Liver (tissue), 9 donors: Measurements from ENCODE around the gene MOCS3. TPM values are rescaled to one million over a fixed set of nuclear protein-coding genes. Genes with fewer than 3 reads are reported as not detected.

ENCODE experiments used
- DNase-seq: peaks from one replicate; pipeline ENCODE4 v3.0.0-alpha.2; 2017; ENCODE audit warnings: low spot score
- H3K27ac ChIP-seq, 2 donors: one replicate each; pipeline ENCODE4 v1.7.0; 2013; ENCODE audit warnings: inconsistent platforms in 2 of 2, low read length in 2 of 2, control low read depth in 1 of 2, low read depth in 1 of 2, mild to moderate bottlenecking in 1 of 2
- H3K27me3 ChIP-seq, 4 donors: one replicate each; pipeline versions ENCODE4 v1.6.1 to v1.7.0; 2013; ENCODE audit warnings: low read length in 3 of 4, inconsistent platforms in 1 of 4, mild to moderate bottlenecking in 1 of 4, moderate library complexity in 1 of 4; ENCODE audit not compliant: control insufficient read depth in 4 of 4, insufficient read depth in 4 of 4
- H3K36me3 ChIP-seq, 4 donors: one replicate each; pipeline versions ENCODE4 v1.6.1 to v1.7.0; 2013; ENCODE audit warnings: low read length in 3 of 4, mild to moderate bottlenecking in 3 of 4, low read depth in 1 of 4, moderate library complexity in 1 of 4; ENCODE audit not compliant: control insufficient read depth in 4 of 4, insufficient read depth in 3 of 4
- H3K4me1 ChIP-seq, 4 donors: one replicate each; pipeline versions ENCODE4 v1.6.1 to v1.7.0; 2013; ENCODE audit warnings: low read length in 3 of 4, mild to moderate bottlenecking in 3 of 4, moderate library complexity in 1 of 4; ENCODE audit not compliant: control insufficient read depth in 4 of 4, insufficient read depth in 4 of 4
- H3K4me3 ChIP-seq, 3 donors: one replicate each; pipeline versions ENCODE4 v1.6.1 to v1.7.0; 2013; ENCODE audit warnings: low read length in 3 of 3, control low read depth in 1 of 3, low read depth in 1 of 3, mild to moderate bottlenecking in 1 of 3
- H3K9ac ChIP-seq, 2 donors: one replicate each; pipeline ENCODE4 v1.7.0; 2013; ENCODE audit warnings: low read length in 2 of 2, mild to moderate bottlenecking in 2 of 2, moderate library complexity in 2 of 2, control low read depth in 1 of 2, low read depth in 1 of 2
- H3K9me3 ChIP-seq, 4 donors: one replicate each; pipeline versions ENCODE4 v1.6.1 to v1.7.0; 2013; ENCODE audit warnings: low read length in 3 of 4; ENCODE audit not compliant: control insufficient read depth in 4 of 4
- ATF3 ChIP-seq: IDR thresholded peaks from 2 replicates; pipeline ENCODE4 v1.6.1; 2016; ENCODE audit warnings: antibody characterized with exemption
- CTCF ChIP-seq: fragments of 150-350 bp; IDR thresholded peaks from 2 replicates; pipeline ENCODE4 v1.5.1; 2017; ENCODE audit warnings: improper control_type of control experiment, low read depth, low read length; ENCODE audit not compliant: missing input control
- EGR1 ChIP-seq, 2 donors: IDR thresholded peaks; 2 replicates each; pipeline ENCODE4 v1.6.1; 2016 to 2018; ENCODE audit warnings: antibody characterized with exemption in 2 of 2, low read depth in 2 of 2
- FOXA1 ChIP-seq: IDR thresholded peaks from 2 replicates; pipeline ENCODE4 v1.6.1; 2016; ENCODE audit warnings: antibody characterized with exemption
- FOXA2 ChIP-seq: IDR thresholded peaks from 2 replicates; pipeline ENCODE4 v1.6.1; 2016; ENCODE audit warnings: antibody characterized with exemption
- GABPA ChIP-seq, 2 donors: IDR thresholded peaks in 1 of 2; conservative IDR thresholded peaks in 1 of 2; 2 replicates each; pipeline ENCODE4 v1.6.1; 2016; ENCODE audit warnings: antibody characterized with exemption in 2 of 2, mild to moderate bottlenecking in 1 of 2, moderate library complexity in 1 of 2
- HNF4A ChIP-seq, 2 donors: conservative IDR thresholded peaks; 2 replicates each; pipeline ENCODE4 v1.6.1; 2016; ENCODE audit warnings: antibody characterized with exemption in 2 of 2, mild to moderate bottlenecking in 2 of 2
- HNF4G ChIP-seq: IDR thresholded peaks from 2 replicates; pipeline ENCODE4 v1.6.1; 2016; ENCODE audit warnings: antibody characterized with exemption
- JUND ChIP-seq, 2 donors: IDR thresholded peaks; 2 replicates each; pipeline ENCODE4 v1.6.1; 2016; ENCODE audit warnings: antibody characterized with exemption in 2 of 2
- MAX ChIP-seq: IDR thresholded peaks from 2 replicates; pipeline ENCODE4 v1.6.1; 2016; ENCODE audit warnings: antibody characterized with exemption
- NR2F2 ChIP-seq: IDR thresholded peaks from 2 replicates; pipeline ENCODE4 v1.6.1; 2016; ENCODE audit warnings: antibody characterized with exemption
- RAD21 ChIP-seq, 2 donors: IDR thresholded peaks; 2 replicates each; pipeline ENCODE4 v1.6.1; 2016; ENCODE audit warnings: antibody characterized with exemption in 2 of 2, mild to moderate bottlenecking in 2 of 2
- RXRA ChIP-seq, 2 donors: IDR thresholded peaks; 2 replicates each; pipeline ENCODE4 v1.6.1; 2017 to 2018; ENCODE audit warnings: antibody characterized with exemption in 2 of 2, mild to moderate bottlenecking in 1 of 2
- SP1 ChIP-seq: IDR thresholded peaks from 2 replicates; pipeline ENCODE4 v1.6.1; 2018; ENCODE audit warnings: antibody characterized with exemption, mild to moderate bottlenecking
- TAF1 ChIP-seq: conservative IDR thresholded peaks from 2 replicates; pipeline ENCODE4 v1.6.1; 2016; ENCODE audit warnings: antibody characterized with exemption, mild to moderate bottlenecking
- YY1 ChIP-seq: IDR thresholded peaks from 2 replicates; pipeline ENCODE4 v1.6.1; 2016; ENCODE audit warnings: antibody characterized with exemption, mild to moderate bottlenecking
- WGBS: extraction: QIAGEN DNeasy Blood & Tissue Kit; methylation state at CpG from one replicate; pipeline ENCODE4 v1.1.7; 2013; 5-methylcytosine and 5-hydroxymethylcytosine counted together
- polyA plus RNA-seq, 2 donors: library from polyadenylated mRNA; stranded (reverse) in 1 of 2; unstranded in 1 of 2; fragments of 200-250 nt in 1 of 2; fragments of >200 nt in 1 of 2; fragmentation: Nextera tagmentation in 1 of 2; extraction: Ambion mirVana in 1 of 2; gene quantifications; one replicate each; pipeline versions ENCODE4 v1.2.1 to v1.2.3, GENCODE V29; 2013 to 2015
- total RNA-seq, 2 donors: library from RNA; depleted of rRNA; stranded (reverse); fragments of >200 nt; gene quantifications; one replicate each; pipeline ENCODE4 v1.2.3, GENCODE V29; 2014
- TF ChIP-seq, protein P1 (sequence below): IDR thresholded peaks from 2 replicates; pipeline ENCODE4 v1.6.1; 2016; ENCODE audit warnings: antibody characterized with exemption, mild to moderate bottlenecking
- TF ChIP-seq, protein P2 (sequence below): IDR thresholded peaks from 2 replicates; pipeline ENCODE4 v1.6.1; 2016; ENCODE audit warnings: antibody characterized with exemption
- donor health status: healthy.
- donor health status: healthy.
- donor health status: healthy.
- donor health status: healthy.
- donor health status: healthy.

The MOCS3 gene
- total and polyA plus RNA-seq, 4 donors, result 1.7 to 4.3 (median 3.2) TPM

DNA sequence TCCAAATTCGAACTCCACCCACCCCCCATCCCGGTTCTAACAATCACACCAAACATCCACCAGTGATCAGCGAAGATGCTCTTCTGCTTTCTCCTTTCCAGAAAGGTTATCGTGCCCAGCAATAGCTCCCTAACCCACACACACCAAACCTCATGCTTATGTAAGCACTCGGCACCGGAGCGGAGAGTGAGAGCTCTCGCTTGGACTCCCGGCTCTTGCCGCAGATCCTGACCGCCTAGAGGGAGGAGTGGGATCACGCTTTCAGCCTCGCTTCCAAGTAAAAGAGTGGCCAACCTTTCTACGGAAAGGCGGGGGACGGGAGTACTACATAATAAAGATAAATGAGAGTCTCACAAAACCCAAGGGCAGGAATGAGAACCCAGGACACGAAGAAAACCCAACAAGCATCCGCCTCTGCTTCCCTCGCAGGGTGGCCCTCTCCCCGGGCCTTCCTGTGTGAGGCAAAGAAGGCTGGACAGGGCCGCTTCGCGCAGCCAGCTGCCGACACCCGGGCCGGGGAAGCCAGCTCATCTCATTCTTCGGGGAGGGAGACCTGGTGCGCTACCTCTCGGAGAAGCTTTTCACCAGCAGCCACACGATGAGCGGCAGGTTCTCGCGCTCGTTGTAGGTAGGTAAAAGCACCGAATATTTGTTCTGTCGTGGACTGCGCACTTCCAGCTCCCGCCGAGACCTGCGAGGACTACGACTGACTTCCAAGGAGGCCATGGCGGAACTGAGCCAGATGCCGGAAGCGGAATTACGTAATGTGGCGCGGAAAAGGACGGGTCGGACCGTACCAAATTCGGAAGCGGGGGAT is 612 bp upstream of the MOCS3 start, which contains the start of gene DPM1:
Gene DPM1, minus strand, starts transcription at position 735 of the 817 bp plus-strand sequence. Its CDS starts 9 bp downstream, at position 726.
- peak; percentile 89 for DNase-seq
- Histone ChIP-seq H3K36me3 (peaks cover 5 to 16% (median 10%) of the 10 kb centered on the region in 4 donors), H3K27ac (peak within 1 kb of the TSS; percentile 75 to 91), H3K27me3 (no peaks in the 10 kb centered on the region), H3K9me3 (peaks cover 0 to 3% (median 0%) of the 10 kb centered on the region in 4 donors), H3K9ac (peak within 1 kb of the TSS; percentile 57 to 92), H3K4me1 (peaks cover 8 to 42% (median 30%) of the 10 kb centered on the region in 4 donors), H3K4me3 (peak within 1 kb of the TSS; percentile 76 to 97 (median 97))
- TF ChIP-seq FOXA1, result no peak
- TF ChIP-seq HNF4A (conservative IDR thresholded peaks at IDR 0.05), result no peak
- TF ChIP-seq EGR1 (IDR thresholded peaks at IDR 0.05; ENCODE audit: low read depth in 2 of 2), result peak; percentile 81 to 87
- TF ChIP-seq HNF4G, result no peak
- peak; percentile 100 for TF ChIP-seq TAF1
- no peak for TF ChIP-seq JUND (IDR thresholded peaks at IDR 0.05)
- no peak for TF ChIP-seq MAX
- peak; percentile 95 for TF ChIP-seq YY1
- TF ChIP-seq SP1, result no peak
- TF ChIP-seq RAD21 (IDR thresholded peaks at IDR 0.05), result peak; percentile 8 to 25
- no peak for TF ChIP-seq CTCF
- TF ChIP-seq NR2F2, result no peak
- no peak for TF ChIP-seq GABPA (IDR thresholded peaks at IDR 0.05 in 1 of 2, conservative IDR thresholded peaks at IDR 0.05 in 1 of 2)
- TF ChIP-seq, protein P1, sequence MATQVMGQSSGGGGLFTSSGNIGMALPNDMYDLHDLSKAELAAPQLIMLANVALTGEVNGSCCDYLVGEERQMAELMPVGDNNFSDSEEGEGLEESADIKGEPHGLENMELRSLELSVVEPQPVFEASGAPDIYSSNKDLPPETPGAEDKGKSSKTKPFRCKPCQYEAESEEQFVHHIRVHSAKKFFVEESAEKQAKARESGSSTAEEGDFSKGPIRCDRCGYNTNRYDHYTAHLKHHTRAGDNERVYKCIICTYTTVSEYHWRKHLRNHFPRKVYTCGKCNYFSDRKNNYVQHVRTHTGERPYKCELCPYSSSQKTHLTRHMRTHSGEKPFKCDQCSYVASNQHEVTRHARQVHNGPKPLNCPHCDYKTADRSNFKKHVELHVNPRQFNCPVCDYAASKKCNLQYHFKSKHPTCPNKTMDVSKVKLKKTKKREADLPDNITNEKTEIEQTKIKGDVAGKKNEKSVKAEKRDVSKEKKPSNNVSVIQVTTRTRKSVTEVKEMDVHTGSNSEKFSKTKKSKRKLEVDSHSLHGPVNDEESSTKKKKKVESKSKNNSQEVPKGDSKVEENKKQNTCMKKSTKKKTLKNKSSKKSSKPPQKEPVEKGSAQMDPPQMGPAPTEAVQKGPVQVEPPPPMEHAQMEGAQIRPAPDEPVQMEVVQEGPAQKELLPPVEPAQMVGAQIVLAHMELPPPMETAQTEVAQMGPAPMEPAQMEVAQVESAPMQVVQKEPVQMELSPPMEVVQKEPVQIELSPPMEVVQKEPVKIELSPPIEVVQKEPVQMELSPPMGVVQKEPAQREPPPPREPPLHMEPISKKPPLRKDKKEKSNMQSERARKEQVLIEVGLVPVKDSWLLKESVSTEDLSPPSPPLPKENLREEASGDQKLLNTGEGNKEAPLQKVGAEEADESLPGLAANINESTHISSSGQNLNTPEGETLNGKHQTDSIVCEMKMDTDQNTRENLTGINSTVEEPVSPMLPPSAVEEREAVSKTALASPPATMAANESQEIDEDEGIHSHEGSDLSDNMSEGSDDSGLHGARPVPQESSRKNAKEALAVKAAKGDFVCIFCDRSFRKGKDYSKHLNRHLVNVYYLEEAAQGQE, result peak; percentile 91
- no peak for TF ChIP-seq FOXA2
- TF ChIP-seq, protein P2, sequence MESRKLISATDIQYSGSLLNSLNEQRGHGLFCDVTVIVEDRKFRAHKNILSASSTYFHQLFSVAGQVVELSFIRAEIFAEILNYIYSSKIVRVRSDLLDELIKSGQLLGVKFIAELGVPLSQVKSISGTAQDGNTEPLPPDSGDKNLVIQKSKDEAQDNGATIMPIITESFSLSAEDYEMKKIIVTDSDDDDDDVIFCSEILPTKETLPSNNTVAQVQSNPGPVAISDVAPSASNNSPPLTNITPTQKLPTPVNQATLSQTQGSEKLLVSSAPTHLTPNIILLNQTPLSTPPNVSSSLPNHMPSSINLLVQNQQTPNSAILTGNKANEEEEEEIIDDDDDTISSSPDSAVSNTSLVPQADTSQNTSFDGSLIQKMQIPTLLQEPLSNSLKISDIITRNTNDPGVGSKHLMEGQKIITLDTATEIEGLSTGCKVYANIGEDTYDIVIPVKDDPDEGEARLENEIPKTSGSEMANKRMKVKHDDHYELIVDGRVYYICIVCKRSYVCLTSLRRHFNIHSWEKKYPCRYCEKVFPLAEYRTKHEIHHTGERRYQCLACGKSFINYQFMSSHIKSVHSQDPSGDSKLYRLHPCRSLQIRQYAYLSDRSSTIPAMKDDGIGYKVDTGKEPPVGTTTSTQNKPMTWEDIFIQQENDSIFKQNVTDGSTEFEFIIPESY, result no peak
- TF ChIP-seq RXRA (IDR thresholded peaks at IDR 0.05), result no peak
- TF ChIP-seq ATF3, result no peak
- under 1% methylated on average over 52 of the region's 52 CpGs for WGBS
